ENCODE measurements around the gene CLDN1. TPM values are rescaled to one million over a fixed set of nuclear protein-coding genes. Genes with fewer than 3 reads are reported as not detected.

The CLDN1 gene
- total and polyA plus RNA-seq, 2 of the 13 experiments (the other 11 are each of a cell fraction or from before 2014, with no cell fraction given), result 42.7 to 51.6 TPM

DNA sequence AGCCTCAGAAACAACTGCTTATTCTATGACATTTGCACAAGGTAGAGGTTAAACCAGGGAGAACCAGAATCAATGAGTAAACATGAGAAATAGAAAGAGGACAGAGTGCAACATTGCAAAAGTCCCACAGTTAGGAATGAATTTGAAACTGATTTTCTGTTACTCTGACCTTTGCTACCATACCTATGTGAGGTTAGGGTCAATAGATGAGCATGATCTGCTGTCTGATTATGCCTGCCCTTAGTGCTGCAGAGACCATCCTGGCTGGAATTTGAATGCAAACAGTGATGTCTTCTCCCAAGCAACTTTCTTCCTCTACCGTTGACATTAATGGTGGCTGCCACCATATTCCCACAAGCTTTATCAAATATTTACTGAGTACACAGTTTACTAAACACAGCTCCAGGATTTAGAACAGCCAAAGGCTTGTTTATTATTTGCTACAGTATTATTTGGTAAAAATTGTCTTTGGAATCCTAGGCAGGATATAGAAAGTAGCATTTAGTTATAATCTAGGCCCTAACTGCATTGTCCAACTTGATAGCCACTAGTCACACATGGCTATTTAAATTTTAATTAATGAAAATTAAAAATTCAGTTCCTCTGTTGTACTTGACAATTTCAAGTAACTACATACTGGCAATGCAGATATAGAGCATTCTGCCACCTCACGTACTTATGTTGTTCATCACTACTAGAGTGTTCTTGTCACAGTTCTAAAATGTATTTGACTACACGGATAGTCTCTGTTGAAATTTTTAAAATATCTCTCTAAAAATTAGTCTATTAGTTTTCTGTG lies 8.9 kb upstream of the CLDN1 start (continued):
- TF ChIP-seq EED (CRISPR knock-in tag; IDR thresholded peaks at IDR 0.05) (no peak), ZNF614 (CRISPR knock-in tag; IDR thresholded peaks at IDR 0.05; ENCODE audit: borderline replicate concordance) (peak; percentile 87), ZNF546 (CRISPR knock-in tag; conservative IDR thresholded peaks at IDR 0.05) (no peak), SRSF1 (optimal IDR thresholded peaks at IDR 0.05; ENCODE audit: low read depth, low read length) (no peak), RFX3 (CRISPR knock-in tag; IDR thresholded peaks at IDR 0.05) (no peak), ZNF180 (CRISPR knock-in tag; IDR thresholded peaks at IDR 0.05; ENCODE audit: borderline replicate concordance, low read depth) (no peak), JUNB (CRISPR knock-in tag; IDR thresholded peaks at IDR 0.05; ENCODE audit: borderline replicate concordance) (no peak), MAFK (conservative IDR thresholded peaks at IDR 0.05 in 1 of 2, IDR thresholded peaks at IDR 0.05 in 1 of 2; ENCODE audit: low read length in 2 of 2) (no peak; a peak in 1 of 4 replicates), SP4 (CRISPR knock-in tag; IDR thresholded peaks at IDR 0.05) (no peak; the same call in 1 of the 2 replicates), RELA (CRISPR knock-in tag; IDR thresholded peaks at IDR 0.05) (no peak), ZNF746 (CRISPR knock-in tag; IDR thresholded peaks at IDR 0.05) (peak; percentile 52; the same call in 1 of the 2 replicates), HNF4G (IDR thresholded peaks at IDR 0.05; ENCODE audit: borderline replicate concordance, low read depth, low read length) (peak; percentile 97), HNF4G (CRISPR knock-in tag; IDR thresholded peaks at IDR 0.05; ENCODE audit: borderline replicate concordance, low read depth) (peak; percentile 89; the same call in 1 of the 2 replicates), ZNF547 (CRISPR knock-in tag; IDR thresholded peaks at IDR 0.05) (no peak), IRX3 (CRISPR knock-in tag; IDR thresholded peaks at IDR 0.05; ENCODE audit: borderline replicate concordance, low read depth) (no peak), MTF2 (CRISPR knock-in tag; IDR thresholded peaks at IDR 0.05; ENCODE audit: borderline replicate concordance) (no peak), NKX3-1 (CRISPR knock-in tag; IDR thresholded peaks at IDR 0.05) (no peak), ZNF451 (CRISPR knock-in tag; IDR thresholded peaks at IDR 0.05) (no peak), ZNF12 (CRISPR knock-in tag; IDR thresholded peaks at IDR 0.05) (peak; percentile 75; the same call in 1 of the 2 replicates)
- TF ChIP-seq, protein P1, sequence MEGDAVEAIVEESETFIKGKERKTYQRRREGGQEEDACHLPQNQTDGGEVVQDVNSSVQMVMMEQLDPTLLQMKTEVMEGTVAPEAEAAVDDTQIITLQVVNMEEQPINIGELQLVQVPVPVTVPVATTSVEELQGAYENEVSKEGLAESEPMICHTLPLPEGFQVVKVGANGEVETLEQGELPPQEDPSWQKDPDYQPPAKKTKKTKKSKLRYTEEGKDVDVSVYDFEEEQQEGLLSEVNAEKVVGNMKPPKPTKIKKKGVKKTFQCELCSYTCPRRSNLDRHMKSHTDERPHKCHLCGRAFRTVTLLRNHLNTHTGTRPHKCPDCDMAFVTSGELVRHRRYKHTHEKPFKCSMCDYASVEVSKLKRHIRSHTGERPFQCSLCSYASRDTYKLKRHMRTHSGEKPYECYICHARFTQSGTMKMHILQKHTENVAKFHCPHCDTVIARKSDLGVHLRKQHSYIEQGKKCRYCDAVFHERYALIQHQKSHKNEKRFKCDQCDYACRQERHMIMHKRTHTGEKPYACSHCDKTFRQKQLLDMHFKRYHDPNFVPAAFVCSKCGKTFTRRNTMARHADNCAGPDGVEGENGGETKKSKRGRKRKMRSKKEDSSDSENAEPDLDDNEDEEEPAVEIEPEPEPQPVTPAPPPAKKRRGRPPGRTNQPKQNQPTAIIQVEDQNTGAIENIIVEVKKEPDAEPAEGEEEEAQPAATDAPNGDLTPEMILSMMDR (CRISPR knock-in tag; IDR thresholded peaks at IDR 0.05), result 0 out of 2 replicates have a peak, but pooled peaks have one; percentile 11
- TF ChIP-seq, protein P2, sequence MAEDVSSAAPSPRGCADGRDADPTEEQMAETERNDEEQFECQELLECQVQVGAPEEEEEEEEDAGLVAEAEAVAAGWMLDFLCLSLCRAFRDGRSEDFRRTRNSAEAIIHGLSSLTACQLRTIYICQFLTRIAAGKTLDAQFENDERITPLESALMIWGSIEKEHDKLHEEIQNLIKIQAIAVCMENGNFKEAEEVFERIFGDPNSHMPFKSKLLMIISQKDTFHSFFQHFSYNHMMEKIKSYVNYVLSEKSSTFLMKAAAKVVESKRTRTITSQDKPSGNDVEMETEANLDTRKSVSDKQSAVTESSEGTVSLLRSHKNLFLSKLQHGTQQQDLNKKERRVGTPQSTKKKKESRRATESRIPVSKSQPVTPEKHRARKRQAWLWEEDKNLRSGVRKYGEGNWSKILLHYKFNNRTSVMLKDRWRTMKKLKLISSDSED (CRISPR knock-in tag; IDR thresholded peaks at IDR 0.05), result no peak
- TF ChIP-seq, protein P3, sequence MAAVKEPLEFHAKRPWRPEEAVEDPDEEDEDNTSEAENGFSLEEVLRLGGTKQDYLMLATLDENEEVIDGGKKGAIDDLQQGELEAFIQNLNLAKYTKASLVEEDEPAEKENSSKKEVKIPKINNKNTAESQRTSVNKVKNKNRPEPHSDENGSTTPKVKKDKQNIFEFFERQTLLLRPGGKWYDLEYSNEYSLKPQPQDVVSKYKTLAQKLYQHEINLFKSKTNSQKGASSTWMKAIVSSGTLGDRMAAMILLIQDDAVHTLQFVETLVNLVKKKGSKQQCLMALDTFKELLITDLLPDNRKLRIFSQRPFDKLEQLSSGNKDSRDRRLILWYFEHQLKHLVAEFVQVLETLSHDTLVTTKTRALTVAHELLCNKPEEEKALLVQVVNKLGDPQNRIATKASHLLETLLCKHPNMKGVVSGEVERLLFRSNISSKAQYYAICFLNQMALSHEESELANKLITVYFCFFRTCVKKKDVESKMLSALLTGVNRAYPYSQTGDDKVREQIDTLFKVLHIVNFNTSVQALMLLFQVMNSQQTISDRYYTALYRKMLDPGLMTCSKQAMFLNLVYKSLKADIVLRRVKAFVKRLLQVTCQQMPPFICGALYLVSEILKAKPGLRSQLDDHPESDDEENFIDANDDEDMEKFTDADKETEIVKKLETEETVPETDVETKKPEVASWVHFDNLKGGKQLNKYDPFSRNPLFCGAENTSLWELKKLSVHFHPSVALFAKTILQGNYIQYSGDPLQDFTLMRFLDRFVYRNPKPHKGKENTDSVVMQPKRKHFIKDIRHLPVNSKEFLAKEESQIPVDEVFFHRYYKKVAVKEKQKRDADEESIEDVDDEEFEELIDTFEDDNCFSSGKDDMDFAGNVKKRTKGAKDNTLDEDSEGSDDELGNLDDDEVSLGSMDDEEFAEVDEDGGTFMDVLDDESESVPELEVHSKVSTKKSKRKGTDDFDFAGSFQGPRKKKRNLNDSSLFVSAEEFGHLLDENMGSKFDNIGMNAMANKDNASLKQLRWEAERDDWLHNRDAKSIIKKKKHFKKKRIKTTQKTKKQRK (IDR thresholded peaks at IDR 0.05; ENCODE audit: low read length), result no peak
- TF ChIP-seq, protein P4, sequence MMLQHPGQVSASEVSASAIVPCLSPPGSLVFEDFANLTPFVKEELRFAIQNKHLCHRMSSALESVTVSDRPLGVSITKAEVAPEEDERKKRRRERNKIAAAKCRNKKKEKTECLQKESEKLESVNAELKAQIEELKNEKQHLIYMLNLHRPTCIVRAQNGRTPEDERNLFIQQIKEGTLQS (CRISPR knock-in tag; IDR thresholded peaks at IDR 0.05), result 0 out of 2 replicates have a peak, but pooled peaks have one; percentile 47
